ENCODE measurements around the gene CRCP.

GRCh38 chr7:66092654-66093053, 22.0 kb upstream of the CRCP start:
- TF ChIP-seq REST (IDR thresholded peaks at IDR 0.05; ENCODE audit: unreplicated experiment) (no peak), EZH2 (IDR thresholded peaks at IDR 0.05; ENCODE audit: low read depth, unreplicated experiment) (no peak), ZNF114 (CRISPR knock-in tag; IDR thresholded peaks at IDR 0.05) (no peak), EZH2phosphoT487 (IDR thresholded peaks at IDR 0.05; ENCODE audit: unreplicated experiment) (no peak), STAT1 (IDR thresholded peaks at IDR 0.05; ENCODE audit: unreplicated experiment) (no peak), NANOG (IDR thresholded peaks at IDR 0.05; ENCODE audit: borderline replicate concordance) (no peak), ZNF331 (CRISPR knock-in tag; IDR thresholded peaks at IDR 0.05; ENCODE audit: low read depth) (no peak), CREB1 (CRISPR knock-in tag; IDR thresholded peaks at IDR 0.05; ENCODE audit: low read depth) (no peak), POLR2AphosphoS5 (IDR thresholded peaks at IDR 0.05; ENCODE audit: low read depth) (no peak)
- TF ChIP-seq, protein P1, sequence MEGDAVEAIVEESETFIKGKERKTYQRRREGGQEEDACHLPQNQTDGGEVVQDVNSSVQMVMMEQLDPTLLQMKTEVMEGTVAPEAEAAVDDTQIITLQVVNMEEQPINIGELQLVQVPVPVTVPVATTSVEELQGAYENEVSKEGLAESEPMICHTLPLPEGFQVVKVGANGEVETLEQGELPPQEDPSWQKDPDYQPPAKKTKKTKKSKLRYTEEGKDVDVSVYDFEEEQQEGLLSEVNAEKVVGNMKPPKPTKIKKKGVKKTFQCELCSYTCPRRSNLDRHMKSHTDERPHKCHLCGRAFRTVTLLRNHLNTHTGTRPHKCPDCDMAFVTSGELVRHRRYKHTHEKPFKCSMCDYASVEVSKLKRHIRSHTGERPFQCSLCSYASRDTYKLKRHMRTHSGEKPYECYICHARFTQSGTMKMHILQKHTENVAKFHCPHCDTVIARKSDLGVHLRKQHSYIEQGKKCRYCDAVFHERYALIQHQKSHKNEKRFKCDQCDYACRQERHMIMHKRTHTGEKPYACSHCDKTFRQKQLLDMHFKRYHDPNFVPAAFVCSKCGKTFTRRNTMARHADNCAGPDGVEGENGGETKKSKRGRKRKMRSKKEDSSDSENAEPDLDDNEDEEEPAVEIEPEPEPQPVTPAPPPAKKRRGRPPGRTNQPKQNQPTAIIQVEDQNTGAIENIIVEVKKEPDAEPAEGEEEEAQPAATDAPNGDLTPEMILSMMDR (conservative IDR thresholded peaks at IDR 0.05; ENCODE audit: low read depth in 2 of 2) = no peak
- TF ChIP-seq, protein P2, sequence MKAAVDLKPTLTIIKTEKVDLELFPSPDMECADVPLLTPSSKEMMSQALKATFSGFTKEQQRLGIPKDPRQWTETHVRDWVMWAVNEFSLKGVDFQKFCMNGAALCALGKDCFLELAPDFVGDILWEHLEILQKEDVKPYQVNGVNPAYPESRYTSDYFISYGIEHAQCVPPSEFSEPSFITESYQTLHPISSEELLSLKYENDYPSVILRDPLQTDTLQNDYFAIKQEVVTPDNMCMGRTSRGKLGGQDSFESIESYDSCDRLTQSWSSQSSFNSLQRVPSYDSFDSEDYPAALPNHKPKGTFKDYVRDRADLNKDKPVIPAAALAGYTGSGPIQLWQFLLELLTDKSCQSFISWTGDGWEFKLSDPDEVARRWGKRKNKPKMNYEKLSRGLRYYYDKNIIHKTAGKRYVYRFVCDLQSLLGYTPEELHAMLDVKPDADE (IDR thresholded peaks at IDR 0.05) = no peak
